Measurements from ENCODE around the gene IFT88. TPM values are rescaled to one million over a fixed set of nuclear protein-coding genes. Genes with fewer than 3 reads are reported as not detected.

The IFT88 gene
- total and polyA plus RNA-seq, 2 of the 8 experiments (the other 6 are each of a cell fraction or from before 2014, with no cell fraction given), result 1.7 to 5.8 TPM

DNA sequence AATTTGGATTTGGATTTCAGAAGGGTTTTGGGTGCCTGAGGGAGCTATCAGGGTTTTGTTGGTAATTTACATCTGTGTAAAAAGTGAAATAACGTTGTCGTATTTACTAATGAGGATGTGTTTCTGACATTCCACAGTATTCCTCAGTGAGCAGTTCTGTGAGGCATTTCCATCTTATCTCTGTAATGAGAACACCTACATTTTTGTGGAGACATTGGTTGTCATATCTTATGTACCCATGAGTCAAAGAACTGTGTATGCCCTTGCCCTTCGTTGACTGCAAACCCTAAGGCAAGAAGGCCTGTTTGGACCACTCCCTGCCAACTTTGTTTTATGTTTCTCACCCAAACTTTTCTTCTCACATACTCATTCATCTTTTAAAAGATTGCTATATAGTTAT, 122.3 kb downstream of the IFT88 start:
- H2BK20ac ChIP-seq (ENCODE audit: low read length), result no peak overlapping the region
- no peaks in the 10 kb centered on the region for H3K23me2 ChIP-seq (ENCODE audit: low read depth, low read length)
- FAIRE-seq, result no peak
- H3K79me2 ChIP-seq (ENCODE audit: control insufficient read depth in 1 of 2, insufficient read depth in 2 of 2, low read length in 2 of 2), result no peaks in the 10 kb centered on the region
- no peaks in the 10 kb centered on the region for H3K27me3 ChIP-seq (replicated peaks in 1 of 4; ENCODE audit: control insufficient read depth in 3 of 4, extremely low read depth in 1 of 4, insufficient read depth in 3 of 4, low read length in 3 of 4)
- no peak overlapping the region for H3K14ac ChIP-seq (ENCODE audit: insufficient read length)
- no peak overlapping the region for H3K9ac ChIP-seq (replicated peaks in 1 of 4; ENCODE audit: extremely low read depth in 1 of 4, low read depth in 3 of 4, low read length in 3 of 4)
- H3K27ac ChIP-seq (ENCODE audit: low read depth, low read length), result no peak overlapping the region
- H4K8ac ChIP-seq (ENCODE audit: extremely low read depth, insufficient read depth, low read length), result no peak overlapping the region
- H4K91ac ChIP-seq (replicated peaks; ENCODE audit: insufficient read length, low read length), result no peak overlapping the region
- H2AFZ ChIP-seq (ENCODE audit: low read length), result no peak overlapping the region
- H3K79me1 ChIP-seq (ENCODE audit: low read depth, low read length), result no peaks in the 10 kb centered on the region
- CTCF ChIA-PET (ENCODE audit: partially characterized antibody), result interaction anchor here (0.6 to 0.8 kb wide), 2 partner anchors 14 to 16 kb away, joined by 3 read pairs; partner anchors contain the start of gene IL17D
- no peak overlapping the region for H4K5ac ChIP-seq (ENCODE audit: insufficient read length, low read depth, low read length)
- no peak overlapping the region for H2BK12ac ChIP-seq (ENCODE audit: low read depth, low read length)
- no peak overlapping the region for H2BK5ac ChIP-seq (ENCODE audit: low read depth, low read length)
- no peak overlapping the region for H3K4me2 ChIP-seq (ENCODE audit: insufficient read depth in 1 of 2, low read depth in 2 of 2, low read length in 2 of 2)
- no peaks in the 10 kb centered on the region for H3K36me3 ChIP-seq (ENCODE audit: control insufficient read depth in 2 of 4, insufficient read depth in 4 of 4, low read length in 3 of 4)
- no peak overlapping the region for H2BK120ac ChIP-seq (replicated peaks; ENCODE audit: low read depth, low read length)
- no peak for DNase-seq (ENCODE audit: low read depth in 1 of 2, low spot score in 2 of 2)
- no peak overlapping the region for H2BK15ac ChIP-seq (ENCODE audit: low read length)
- 90% methylated on average over 3 of the region's 3 CpGs; no CpG with 5 or more reads in 1 of the 2 experiments for WGBS, 2 experiments (ENCODE audit: extremely low coverage in 1 of 2, insufficient coverage in 1 of 2, insufficient read length in 1 of 2, insufficient replicate concordance in 2 of 2, low coverage in 1 of 2, low lambda C conversion rate in 2 of 2, missing lambda C conversion rate in 1 of 2)
- no peaks in the 10 kb centered on the region for H3K9me3 ChIP-seq (ENCODE audit: insufficient read depth in 2 of 2, low read depth in 1 of 2, low read length in 1 of 2)
- H3K4me3 ChIP-seq (ENCODE audit: extremely low read depth in 1 of 4, insufficient read depth in 2 of 4, low read depth in 3 of 4, low read length in 4 of 4), result no peak overlapping the region
- H3K18ac ChIP-seq (ENCODE audit: extremely low read depth, low read length), result no peak overlapping the region
- POLR2A ChIA-PET (ENCODE audit: partially characterized antibody), result interaction anchor here (0.6 kb wide), 1 partner anchor 196 kb away, joined by 3 read pairs; no protein-coding TSS in a partner anchor
- no peak overlapping the region for H2AK5ac ChIP-seq (ENCODE audit: low read depth, low read length)
- H3K4ac ChIP-seq (replicated peaks; ENCODE audit: insufficient read length, low read depth, low read length), result no peak overlapping the region
- H3K4me1 ChIP-seq (replicated peaks in 1 of 4; ENCODE audit: control insufficient read depth in 3 of 4, insufficient read depth in 4 of 4, low read length in 3 of 4), result peaks cover 0 to 9% (median 4%) of the 10 kb centered on the region in 4 experiments; a peak in 5 of 7 replicates
- H3K56ac ChIP-seq (replicated peaks; ENCODE audit: insufficient read length, low read depth, low read length), result no peak overlapping the region
- H3K23ac ChIP-seq (ENCODE audit: insufficient read length), result no peak overlapping the region
- H4K20me1 ChIP-seq (replicated peaks in 1 of 2; ENCODE audit: control insufficient read depth in 1 of 2, insufficient read depth in 2 of 2, low read length in 2 of 2), result no peaks in the 10 kb centered on the region
- no peak for TF ChIP-seq CTCF (IDR thresholded peaks at IDR 0.05; ENCODE audit: control extremely low read depth in 1 of 3, insufficient read depth in 1 of 3, low read depth in 1 of 3, low read length in 3 of 3)
- no peak for TF ChIP-seq CHD2 (IDR thresholded peaks at IDR 0.05; ENCODE audit: low read length)
- no peak for TF ChIP-seq HDAC2 (IDR thresholded peaks at IDR 0.05; ENCODE audit: borderline replicate concordance in 1 of 2, low read depth in 2 of 2, low read length in 2 of 2)
- TF ChIP-seq JUND (IDR thresholded peaks at IDR 0.05; ENCODE audit: low read length), result no peak
- no peak for TF ChIP-seq SP2 (IDR thresholded peaks at IDR 0.05; ENCODE audit: low read length)
- no peak for TF ChIP-seq ZNF274 (IDR thresholded peaks at IDR 0.05; ENCODE audit: borderline replicate concordance, extremely low read depth, low read length)
- TF ChIP-seq RBBP5 (IDR thresholded peaks at IDR 0.05; ENCODE audit: borderline replicate concordance, low read depth, low read length), result no peak
- no peak for TF ChIP-seq HDAC6 (IDR thresholded peaks at IDR 0.05; ENCODE audit: low read depth, low read length)
- TF ChIP-seq GABPA (IDR thresholded peaks at IDR 0.05; ENCODE audit: borderline replicate concordance, insufficient read depth, low read length), result no peak
- no peak for TF ChIP-seq SIRT6 (IDR thresholded peaks at IDR 0.05; ENCODE audit: low read length)
- TF ChIP-seq POLR2AphosphoS5 (IDR thresholded peaks at IDR 0.05; ENCODE audit: low read depth, low read length), result no peak
- TF ChIP-seq KDM5A (IDR thresholded peaks at IDR 0.05; ENCODE audit: low read length), result no peak

All from H1 (cell line).